Measurements from ENCODE around the gene ZBTB34. TPM values are rescaled to one million over a fixed set of nuclear protein-coding genes. Genes with fewer than 3 reads are reported as not detected.

Gene ZBTB34
- total RNA-seq, 2 experiments from 2014 or later: 2.5 to 2.9 TPM

DNA sequence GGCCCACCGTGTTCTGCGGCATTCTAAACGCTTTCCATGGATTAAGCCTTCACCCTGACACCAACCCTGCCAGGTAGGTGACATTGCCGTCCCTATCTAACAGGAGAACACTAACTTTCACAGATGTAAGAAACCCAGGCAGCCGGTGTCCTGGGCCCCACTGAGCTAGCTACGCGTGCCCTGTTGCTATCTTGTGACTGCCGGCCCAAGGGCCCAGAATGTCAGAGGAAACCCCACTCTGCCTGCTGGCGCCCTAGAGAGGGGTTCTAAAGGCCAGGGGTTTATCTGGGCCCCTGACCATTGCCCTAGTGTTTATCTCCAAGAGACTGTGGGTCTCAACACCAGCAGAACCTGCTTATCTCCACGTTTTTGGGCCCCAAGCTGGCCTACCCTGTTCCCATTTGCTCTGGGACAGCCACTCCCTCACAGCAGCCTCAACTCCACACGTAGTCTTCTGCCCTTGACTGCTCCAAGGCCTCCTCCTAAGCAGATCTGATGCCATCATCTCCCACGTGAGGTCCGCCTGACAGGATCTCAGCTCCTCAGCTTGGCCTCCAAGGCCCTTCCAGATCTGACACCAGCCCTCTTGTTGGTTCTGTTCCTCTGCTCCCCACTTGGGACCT lies 18.1 kb upstream of the ZBTB34 start:
- Mint-ChIP-seq H3K27me3 (peaks cover 10% of the 10 kb centered on the region), H3K36me3 (ENCODE audit: low read depth) (peaks cover 17% of the 10 kb centered on the region), H3K4me1 (ENCODE audit: low read depth) (no peaks in the 10 kb centered on the region), H3K9me3 (no peaks in the 10 kb centered on the region), H3K27ac (no peak overlapping the region), H3K4me3 (no peak overlapping the region)
- ATAC-seq (ENCODE audit: poor library complexity): no peak
- no peaks in the 10 kb centered on the region for H3K27me3 ChIP-seq (ENCODE audit: control insufficient read depth in 1 of 2, insufficient read depth in 2 of 2, low read length in 2 of 2)
- no peak overlapping the region for H3K4me3 ChIP-seq (ENCODE audit: low read length)
- CTCF ChIA-PET: interaction anchor here (0.6 kb wide), 1 partner anchor 9 kb away, joined by 3 read pairs; no protein-coding TSS in a partner anchor
- no peaks in the 10 kb centered on the region for H3K4me1 ChIP-seq (ENCODE audit: insufficient read depth, low read length)
- intact Hi-C loops (cut with DNase I, micrococcal nuclease): no loop called here
- no peak overlapping the region for H3K27ac ChIP-seq (ENCODE audit: low read depth in 1 of 2, low read length in 2 of 2)
- H3K9me3 ChIP-seq (ENCODE audit: control insufficient read depth in 1 of 2, insufficient read depth in 1 of 2, low read length in 2 of 2): no peaks in the 10 kb centered on the region
- H3K36me3 ChIP-seq (ENCODE audit: insufficient read depth, low read length): peaks cover 11% of the 10 kb centered on the region
- POLR2A ChIA-PET: interaction anchor here (0.6 kb wide), 1 partner anchor 227 kb away, joined by 3 read pairs; no protein-coding TSS in a partner anchor
- DNase-seq: no peak
- TF ChIP-seq, protein P1, sequence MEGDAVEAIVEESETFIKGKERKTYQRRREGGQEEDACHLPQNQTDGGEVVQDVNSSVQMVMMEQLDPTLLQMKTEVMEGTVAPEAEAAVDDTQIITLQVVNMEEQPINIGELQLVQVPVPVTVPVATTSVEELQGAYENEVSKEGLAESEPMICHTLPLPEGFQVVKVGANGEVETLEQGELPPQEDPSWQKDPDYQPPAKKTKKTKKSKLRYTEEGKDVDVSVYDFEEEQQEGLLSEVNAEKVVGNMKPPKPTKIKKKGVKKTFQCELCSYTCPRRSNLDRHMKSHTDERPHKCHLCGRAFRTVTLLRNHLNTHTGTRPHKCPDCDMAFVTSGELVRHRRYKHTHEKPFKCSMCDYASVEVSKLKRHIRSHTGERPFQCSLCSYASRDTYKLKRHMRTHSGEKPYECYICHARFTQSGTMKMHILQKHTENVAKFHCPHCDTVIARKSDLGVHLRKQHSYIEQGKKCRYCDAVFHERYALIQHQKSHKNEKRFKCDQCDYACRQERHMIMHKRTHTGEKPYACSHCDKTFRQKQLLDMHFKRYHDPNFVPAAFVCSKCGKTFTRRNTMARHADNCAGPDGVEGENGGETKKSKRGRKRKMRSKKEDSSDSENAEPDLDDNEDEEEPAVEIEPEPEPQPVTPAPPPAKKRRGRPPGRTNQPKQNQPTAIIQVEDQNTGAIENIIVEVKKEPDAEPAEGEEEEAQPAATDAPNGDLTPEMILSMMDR (IDR thresholded peaks at IDR 0.05): no peak

DNA sequence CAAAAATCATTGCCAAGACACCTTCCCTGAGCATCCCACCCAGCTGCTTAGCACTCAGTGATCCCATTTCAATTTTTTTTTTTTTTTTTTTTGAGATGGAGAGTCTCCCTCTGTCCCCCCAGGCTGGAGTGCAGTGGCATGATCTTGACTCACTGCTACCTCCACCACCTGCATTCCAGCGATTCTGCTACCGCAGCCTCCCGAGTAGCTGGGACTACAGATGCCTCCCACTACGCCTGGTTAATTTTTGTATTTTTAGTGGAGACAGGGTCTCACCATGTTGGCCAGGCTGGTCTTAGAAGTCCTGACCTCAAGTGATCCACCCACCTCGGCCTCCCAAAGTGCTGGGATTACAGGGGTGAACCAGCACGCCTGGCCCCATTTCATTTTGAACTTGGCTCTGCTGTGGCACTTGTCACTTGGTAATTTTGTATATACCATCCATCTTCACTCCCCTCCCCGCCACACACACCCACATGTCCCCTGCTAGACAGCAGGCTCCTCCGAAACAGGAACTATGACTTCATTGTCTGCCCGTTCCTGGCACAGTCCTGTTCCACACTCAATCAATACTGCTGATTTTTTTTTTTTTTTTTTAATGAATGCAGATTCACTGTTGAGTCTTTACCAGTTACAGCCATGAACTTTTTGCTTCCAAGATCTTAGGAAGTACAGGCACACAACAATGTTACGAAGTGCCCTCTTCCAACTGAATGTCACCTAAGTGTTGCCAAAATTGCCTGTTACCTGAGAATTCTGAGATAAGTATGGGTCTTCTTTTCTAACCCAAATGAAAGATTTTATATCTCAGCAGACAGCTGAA lies 17.3 kb upstream of the ZBTB34 start:
- Histone ChIP-seq H3K4me3 (ENCODE audit: low read length) (no peak overlapping the region), H3K27ac (ENCODE audit: low read depth in 1 of 2, low read length in 2 of 2) (no peak overlapping the region), H3K9me3 (ENCODE audit: control insufficient read depth in 1 of 2, insufficient read depth in 1 of 2, low read length in 2 of 2) (no peaks in the 10 kb centered on the region), H3K36me3 (ENCODE audit: insufficient read depth, low read length) (peaks cover 10% of the 10 kb centered on the region), H3K27me3 (ENCODE audit: control insufficient read depth in 1 of 2, insufficient read depth in 2 of 2, low read length in 2 of 2) (no peaks in the 10 kb centered on the region), H3K4me1 (ENCODE audit: insufficient read depth, low read length) (no peaks in the 10 kb centered on the region)
- ChIA-PET CTCF (interaction anchor here (0.6 kb wide), 1 partner anchor 10 kb away, joined by 3 read pairs; no protein-coding TSS in a partner anchor), POLR2A (interaction anchor here (0.6 kb wide), 1 partner anchor 228 kb away, joined by 3 read pairs; no protein-coding TSS in a partner anchor)
- Mint-ChIP-seq H3K27me3 (peaks cover 14% of the 10 kb centered on the region), H3K4me3 (no peak overlapping the region), H3K4me1 (ENCODE audit: low read depth) (no peaks in the 10 kb centered on the region), H3K27ac (no peak overlapping the region), H3K9me3 (no peaks in the 10 kb centered on the region), H3K36me3 (ENCODE audit: low read depth) (peaks cover 10% of the 10 kb centered on the region)
- intact Hi-C loops (cut with DNase I, micrococcal nuclease): no loop called here
- TF ChIP-seq, protein P1 (IDR thresholded peaks at IDR 0.05): no peak
- ATAC-seq (ENCODE audit: poor library complexity): no peak
- DNase-seq: no peak

DNA sequence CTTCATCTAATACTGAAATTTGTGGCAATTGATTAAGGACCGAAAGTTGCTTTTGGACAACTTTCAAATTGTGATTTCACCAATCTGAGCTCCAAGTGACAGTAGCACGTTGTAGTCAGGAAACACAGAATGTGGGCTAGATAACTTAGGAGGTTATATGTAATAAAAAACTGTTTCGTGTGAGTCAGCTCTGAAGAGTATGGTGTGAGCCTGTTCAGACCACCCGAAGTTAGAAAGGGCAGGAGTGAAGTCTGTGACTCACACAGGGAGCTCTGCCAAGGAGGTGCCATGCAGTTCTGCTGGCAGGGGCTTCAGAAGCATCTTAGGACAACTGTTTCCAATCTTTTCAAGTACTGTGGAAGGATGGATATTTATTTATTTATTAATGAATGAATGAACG lies 16.4 kb upstream of the ZBTB34 start:
- Histone ChIP-seq H3K36me3 (ENCODE audit: insufficient read depth, low read length) (peaks cover under 1% of the 10 kb centered on the region), H3K4me1 (ENCODE audit: insufficient read depth, low read length) (no peaks in the 10 kb centered on the region), H3K4me3 (ENCODE audit: low read length) (no peak overlapping the region), H3K9me3 (ENCODE audit: control insufficient read depth in 1 of 2, insufficient read depth in 1 of 2, low read length in 2 of 2) (no peaks in the 10 kb centered on the region), H3K27me3 (ENCODE audit: control insufficient read depth in 1 of 2, insufficient read depth in 2 of 2, low read length in 2 of 2) (no peaks in the 10 kb centered on the region), H3K27ac (ENCODE audit: low read depth in 1 of 2, low read length in 2 of 2) (no peak overlapping the region)
- no peak overlapping the region for H3K27ac Mint-ChIP-seq
- CTCF ChIA-PET: no interaction called here
- DNase-seq (no peak), ATAC-seq (ENCODE audit: poor library complexity) (no peak)
- intact Hi-C loops (cut with DNase I, micrococcal nuclease): no loop called here
- H3K9me3 Mint-ChIP-seq: no peaks in the 10 kb centered on the region
- no peaks in the 10 kb centered on the region for H3K4me1 Mint-ChIP-seq (ENCODE audit: low read depth)
- TF ChIP-seq, protein P1 (IDR thresholded peaks at IDR 0.05): no peak
- POLR2A ChIA-PET: no interaction called here
- H3K27me3 Mint-ChIP-seq: peaks cover 17% of the 10 kb centered on the region
- peaks cover 2% of the 10 kb centered on the region for H3K36me3 Mint-ChIP-seq (ENCODE audit: low read depth)
- no peak overlapping the region for H3K4me3 Mint-ChIP-seq

All from CD4-positive, alpha-beta T cell (primary cell).